NCI-H1417 treated with DMSO at 0.1 percent for 48 hours (cell line): Measurements from ENCODE around the gene NEK11.
"Not testable (repeated sequence)": the region's sequence is repeated elsewhere in the genome, so short reads cannot be mapped to it uniquely, and the experiment has no call there.

Experiments used
- DNase-seq: peaks from one replicate; lab custom pipeline; 2025; lab: John Stamatoyannopoulos, UW

NEK11 gene

GRCh38 chr3:131304890-131305289, 278.2 kb downstream of the NEK11 start:
- no peak for DNase-seq

GRCh38 chr3:131306242-131306641, 279.6 kb downstream of the NEK11 start:
- no peak for DNase-seq

GRCh38 chr3:131314318-131314717, 287.6 kb downstream of the NEK11 start:
- no peak for DNase-seq

- no peak for DNase-seq
These were observed 288.5 kb downstream of the NEK11 start for GRCh38 chr3:131315162-131315561.

- no peak for DNase-seq
These were observed 291.0 kb downstream of the NEK11 start for GRCh38 chr3:131317667-131318066.

- no peak for DNase-seq
These were observed 296.3 kb downstream of the NEK11 start for GRCh38 chr3:131323014-131323413.

GRCh38 chr3:131323792-131324191, 297.1 kb downstream of the NEK11 start:
- no peak for DNase-seq

- DNase-seq, result no peak
These were observed 298.2 kb downstream of the NEK11 start for GRCh38 chr3:131324923-131325322.

- DNase-seq, result no peak
These were observed 299.6 kb downstream of the NEK11 start for GRCh38 chr3:131326307-131326706.

- DNase-seq, result no peak
These were observed 302.0 kb downstream of the NEK11 start for GRCh38 chr3:131328721-131329120.

GRCh38 chr3:131329774-131330173, 303.1 kb downstream of the NEK11 start:
- no peak for DNase-seq

- DNase-seq, result not testable (repeated sequence)
These were observed 304.9 kb downstream of the NEK11 start for GRCh38 chr3:131331456-131332085.

GRCh38 chr3:131338948-131339640, 312.4 kb downstream of the NEK11 start:
- no peak for DNase-seq

- DNase-seq, result no peak
These were observed 315.1 kb downstream of the NEK11 start for GRCh38 chr3:131341761-131342160.

GRCh38 chr3:131348911-131349310, 322.2 kb downstream of the NEK11 start:
- DNase-seq, result no peak

GRCh38 chr3:131349454-131349853, 322.8 kb downstream of the NEK11 start:
- DNase-seq, result no peak

- DNase-seq, result no peak
These were observed 323.3 kb downstream of the NEK11 start for GRCh38 chr3:131349946-131350347.

- no peak for DNase-seq
These were observed 323.8 kb downstream of the NEK11 start for GRCh38 chr3:131350506-131350905.

GRCh38 chr3:131353016-131353877, 326.6 kb downstream of the NEK11 start:
- no peak for DNase-seq

GRCh38 chr3:131353986-131354385, 327.3 kb downstream of the NEK11 start:
- no peak for DNase-seq

GRCh38 chr3:131356006-131356595, 329.4 kb downstream of the NEK11 start:
- no peak for DNase-seq

- DNase-seq, result no peak
These were observed 330.6 kb downstream of the NEK11 start for GRCh38 chr3:131357275-131357674.
